GM08714 (cell line): ENCODE data around the gene SUMO4.

ENCODE experiments used
- H3K4me3 ChIP-seq: fragments of 200-500 bp; sonication (Bioruptor generic); 2 replicates; pipeline ENCODE4 v1.5.1; 2014; ENCODE audit warnings: mild to moderate bottlenecking, low read length, inconsistent platforms
- ZNF274 ChIP-seq: IDR thresholded peaks from 2 replicates; pipeline ENCODE4 v1.6.1; 2012; ENCODE audit warnings: mild to moderate bottlenecking, low read depth, low read length

Gene SUMO4

DNA sequence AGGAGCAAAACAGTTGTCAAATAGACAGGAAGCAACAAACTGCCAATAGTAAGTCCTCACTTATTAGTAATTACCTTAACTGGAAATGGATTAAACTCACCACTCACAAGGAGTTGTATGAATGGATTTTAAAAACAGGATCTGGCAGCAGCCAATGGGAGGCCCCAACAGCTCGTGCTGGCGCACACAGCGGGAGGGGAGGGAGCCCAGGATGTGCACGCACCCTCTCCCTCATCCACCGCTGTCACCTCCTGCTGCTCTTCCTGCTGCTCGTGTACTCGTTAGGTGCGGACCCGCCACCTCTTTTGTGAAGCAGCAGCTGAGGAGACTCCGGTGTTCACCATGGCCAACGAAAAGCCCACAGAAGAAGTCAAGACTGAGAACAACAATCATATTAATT is at the start of gene SUMO4:
TSS of gene SUMO4 (plus strand) at position 213 of the 400 bp plus-strand sequence. CDS start at position 343, 130 bp downstream.
- no peak for TF ChIP-seq ZNF274
- H3K4me3 ChIP-seq: no peak within 1 kb of the TSS

- no peak for TF ChIP-seq ZNF274
- H3K4me3 ChIP-seq: no peak overlapping the region
These were observed 46.1 kb upstream of the SUMO4 start for GRCh38 chr6:149354009-149354408.

DNA sequence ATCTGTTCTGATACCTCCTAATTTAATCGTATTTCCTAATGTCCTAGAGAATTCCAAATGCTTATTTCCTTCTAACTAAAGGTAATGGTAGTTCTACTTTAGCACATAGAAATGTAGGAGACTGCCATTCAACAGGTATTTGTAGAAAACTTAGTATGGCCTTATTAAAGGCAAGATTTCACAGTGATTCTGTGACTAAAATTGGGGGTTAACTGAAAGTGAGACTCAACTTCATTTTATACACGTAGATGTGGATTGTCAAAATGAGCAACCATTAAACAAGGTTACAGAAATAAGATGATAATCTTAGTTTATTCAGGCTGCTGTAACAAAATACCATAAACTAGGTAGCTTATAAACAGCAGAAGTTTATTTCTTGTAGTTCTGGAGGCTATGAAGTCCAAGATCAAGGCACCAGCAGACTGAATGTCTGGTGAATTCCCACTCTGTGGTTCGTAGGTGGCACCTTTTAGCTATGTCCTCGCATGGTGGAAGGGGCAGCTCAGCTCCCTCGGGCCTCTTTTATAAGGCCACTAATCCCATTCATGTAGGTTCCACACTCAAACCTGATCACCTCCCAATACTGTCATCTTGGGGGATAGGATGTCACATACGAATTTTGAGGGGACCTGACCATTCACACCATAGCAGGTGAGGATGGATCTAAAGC is 43.8 kb upstream of the SUMO4 start:
- H3K4me3 ChIP-seq: no peak overlapping the region
- TF ChIP-seq ZNF274: no peak

GRCh38 chr6:149357726-149358538 is 42.1 kb upstream of the SUMO4 start:
- no peak for TF ChIP-seq ZNF274
- H3K4me3 ChIP-seq: no peak overlapping the region

DNA sequence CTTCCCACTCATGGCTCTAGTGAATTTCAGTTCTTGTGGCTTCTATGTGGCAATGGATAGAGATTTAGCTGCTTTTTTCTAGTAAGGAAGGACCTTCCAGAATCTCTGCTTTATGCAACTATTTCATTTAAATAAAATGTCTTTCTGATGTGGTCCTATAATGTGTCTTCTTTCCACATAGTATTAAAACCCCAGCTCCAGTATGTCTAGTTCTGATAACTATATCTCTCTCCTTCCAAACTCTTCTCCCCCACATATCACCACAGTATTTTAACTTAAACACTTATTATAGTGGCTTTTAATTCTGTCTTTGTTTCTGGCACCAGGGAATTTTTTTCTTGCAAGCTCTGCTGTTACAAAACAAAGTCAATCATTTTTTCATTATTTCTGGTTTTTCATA is 40.6 kb upstream of the SUMO4 start:
- H3K4me3 ChIP-seq: no peak overlapping the region
- no peak for TF ChIP-seq ZNF274

- no peak for TF ChIP-seq ZNF274
- no peak overlapping the region for H3K4me3 ChIP-seq
These were observed 39.5 kb upstream of the SUMO4 start for GRCh38 chr6:149360536-149360935.

GRCh38 chr6:149362289-149362688 is 37.8 kb upstream of the SUMO4 start:
- TF ChIP-seq ZNF274: no peak
- no peak overlapping the region for H3K4me3 ChIP-seq

DNA sequence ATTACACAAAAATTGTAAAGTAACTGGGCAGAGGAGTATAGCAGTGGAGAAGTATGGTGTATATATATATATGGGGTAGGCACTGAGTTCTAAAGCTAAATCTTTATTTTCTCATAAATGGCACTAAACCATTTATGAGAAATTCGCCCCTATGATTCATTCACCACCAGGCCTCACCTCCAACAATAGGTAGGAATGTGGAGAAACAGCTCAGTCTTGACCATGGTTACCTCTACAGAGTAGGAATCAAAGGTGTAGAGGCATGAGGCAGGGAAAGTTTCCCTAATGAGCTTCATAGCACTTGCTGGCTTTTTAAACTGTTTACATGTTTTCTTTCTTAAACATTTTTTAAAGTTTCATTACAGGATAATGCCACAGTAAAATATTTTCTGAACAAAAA is 36.9 kb upstream of the SUMO4 start:
- no peak for TF ChIP-seq ZNF274
- H3K4me3 ChIP-seq: no peak overlapping the region

- no peak overlapping the region for H3K4me3 ChIP-seq
- TF ChIP-seq ZNF274: no peak
These were observed 35.5 kb upstream of the SUMO4 start for GRCh38 chr6:149364557-149364956.

DNA sequence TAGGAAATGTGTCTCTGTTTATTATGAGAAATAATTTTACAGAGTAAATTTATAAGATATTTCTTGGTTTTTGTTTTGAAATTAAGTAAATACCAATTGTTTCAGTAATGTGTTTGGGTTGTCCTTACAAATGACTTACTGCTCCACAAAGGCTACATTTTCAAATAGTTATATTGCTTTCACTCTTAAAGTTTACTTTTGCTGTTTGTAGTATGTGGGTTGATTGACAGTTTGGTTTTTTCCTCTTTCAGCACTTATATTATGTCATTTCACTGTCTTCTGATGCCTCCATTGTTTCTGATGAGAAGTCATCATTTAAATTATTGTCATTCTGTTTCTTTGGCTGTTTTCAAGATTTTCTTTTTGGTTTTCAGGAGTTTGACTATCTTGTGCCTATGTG is 34.9 kb upstream of the SUMO4 start:
- TF ChIP-seq ZNF274: no peak
- H3K4me3 ChIP-seq: no peak overlapping the region

- H3K4me3 ChIP-seq: no peak overlapping the region
- no peak for TF ChIP-seq ZNF274
These were observed 33.7 kb upstream of the SUMO4 start for GRCh38 chr6:149366267-149366921.

DNA sequence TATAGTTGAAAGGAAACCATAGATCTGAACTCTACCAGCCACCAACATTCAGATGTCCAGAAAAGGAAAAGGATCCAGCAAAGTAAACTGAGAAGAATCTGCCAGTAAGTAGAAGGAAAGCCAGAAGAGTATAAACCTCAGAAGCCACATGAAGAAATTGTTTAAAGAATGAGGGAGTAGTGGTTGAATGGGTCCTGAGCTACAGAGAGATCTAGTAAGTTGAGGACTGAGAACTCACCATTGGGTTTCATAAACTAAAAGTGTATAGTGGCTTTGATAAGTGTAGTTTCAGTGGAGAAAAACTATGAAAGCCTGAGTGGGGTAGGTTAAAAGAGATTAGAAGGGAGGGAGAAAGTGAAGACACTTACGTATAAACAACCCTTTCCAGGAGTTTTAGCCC is 32.0 kb upstream of the SUMO4 start:
- no peak for TF ChIP-seq ZNF274
- H3K4me3 ChIP-seq: no peak overlapping the region

GRCh38 chr6:149371154-149371553 is 28.9 kb upstream of the SUMO4 start:
- no peak for TF ChIP-seq ZNF274
- no peak overlapping the region for H3K4me3 ChIP-seq

DNA sequence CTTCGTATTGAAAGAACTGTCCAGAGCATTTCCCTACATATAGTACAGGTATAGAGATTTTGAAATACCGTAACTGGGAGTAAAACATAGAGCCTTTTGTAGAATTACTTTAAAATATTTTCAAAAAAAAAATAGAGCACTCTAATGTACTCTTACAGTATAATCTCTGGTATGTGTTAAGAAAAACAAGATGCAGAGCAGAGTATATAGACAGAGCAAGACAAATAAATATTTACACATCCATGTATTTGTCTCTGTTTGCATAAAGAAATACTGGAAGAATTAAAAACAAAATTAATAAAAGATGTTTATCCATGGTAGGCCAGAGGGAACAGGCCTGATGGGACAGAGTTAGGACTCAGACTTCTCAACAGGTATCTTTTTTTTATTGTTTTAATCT is 28.0 kb upstream of the SUMO4 start:
- no peak for TF ChIP-seq ZNF274
- H3K4me3 ChIP-seq: no peak overlapping the region

DNA sequence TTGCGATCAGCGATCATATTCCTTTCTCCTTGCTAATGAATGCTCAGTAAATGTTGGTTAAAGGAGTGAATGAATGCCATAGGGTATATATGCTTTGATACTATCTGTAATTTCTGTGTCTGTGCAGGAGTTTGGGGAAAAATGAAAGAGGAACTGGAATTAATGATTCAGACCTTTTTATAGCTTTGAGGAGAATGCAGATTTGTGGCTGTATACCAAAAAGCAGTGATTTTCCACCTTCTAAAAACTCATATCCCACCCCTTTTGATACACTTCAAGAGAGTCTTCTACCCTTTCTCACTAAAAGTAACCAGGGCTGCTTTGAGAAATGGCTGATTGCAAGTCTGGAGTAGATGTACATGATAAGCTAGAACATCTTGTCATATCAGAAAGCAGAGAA is 26.6 kb upstream of the SUMO4 start:
- TF ChIP-seq ZNF274: no peak
- H3K4me3 ChIP-seq: no peak overlapping the region
